ENCODE data around the gene FAM187B.

The FAM187B gene

GRCh38 chr19:35176181-35176570 lies 52.4 kb downstream of the FAM187B start:
- Histone ChIP-seq H3K9me2 (replicated peaks; ENCODE audit: control insufficient read depth, low read length) (no peaks in the 10 kb centered on the region), H3K4me3 (ENCODE audit: low read length) (no peak overlapping the region), H3K36me3 (ENCODE audit: control insufficient read depth, low read length) (no peaks in the 10 kb centered on the region), H3K9me3 (ENCODE audit: control insufficient read depth, insufficient read depth, low read length) (peaks cover 9% of the 10 kb centered on the region), H3K4me2 (ENCODE audit: low read length) (no peak overlapping the region), H3K27me3 (ENCODE audit: control insufficient read depth, low read length) (no peaks in the 10 kb centered on the region), H3K27ac (ENCODE audit: low read depth, low read length) (no peak overlapping the region), H4K20me1 (ENCODE audit: control insufficient read depth, insufficient read depth, low read depth, low read length) (no peaks in the 10 kb centered on the region), H3K79me2 (ENCODE audit: control insufficient read depth, low read length) (no peaks in the 10 kb centered on the region), H3K4me1 (ENCODE audit: control insufficient read depth, low read length) (peaks cover 12% of the 10 kb centered on the region), H3F3A (ENCODE audit: control insufficient read depth, insufficient read depth) (no peaks in the 10 kb centered on the region; the same call in 1 of the 2 replicates)
- no peak for TF ChIP-seq CTCF (IDR thresholded peaks at IDR 0.05; ENCODE audit: low read depth, low read length, poor library complexity, severe bottlenecking)
- TF ChIP-seq EZH2phosphoT487 (IDR thresholded peaks at IDR 0.05; ENCODE audit: borderline replicate concordance, low read length) = no peak
